HTERT RPE-1 (cell line): ENCODE data around the gene CDC34.

Source experiments
- in situ Hi-C: fragments of 300-500 bp; cut with MboI; formaldehyde crosslinking; loops from 4 replicates; pipeline ENCODE4 v1.14.3; 2020; ENCODE audit warnings: low sequenced_read_pairs

The CDC34 gene

GRCh38 chr19:531753-532560, at the start of gene CDC34:
CDC34 (plus strand) TSS chr19:531760; CDS start chr19:531932, 172 bp downstream.
- in situ Hi-C loops, result no loop called here

GRCh38 chr19:482186-483041, 49.1 kb upstream of the CDC34 start:
- in situ Hi-C loops, result no loop called here

- in situ Hi-C loops, result no loop called here
These were observed 48.1 kb upstream of the CDC34 start for GRCh38 chr19:483332-484072.

- in situ Hi-C loops, result no loop called here
These were observed 47.1 kb upstream of the CDC34 start for GRCh38 chr19:484494-484893.

GRCh38 chr19:485077-485476, 46.5 kb upstream of the CDC34 start:
- in situ Hi-C loops, result no loop called here

- in situ Hi-C loops, result no loop called here
These were observed 45.9 kb upstream of the CDC34 start for GRCh38 chr19:485583-486236.

- in situ Hi-C loops, result no loop called here
These were observed 42.8 kb upstream of the CDC34 start for GRCh38 chr19:488505-489417.

- in situ Hi-C loops, result no loop called here
These were observed 42.0 kb upstream of the CDC34 start for GRCh38 chr19:489418-490196.

GRCh38 chr19:491146-491741, 40.3 kb upstream of the CDC34 start:
- in situ Hi-C loops, result no loop called here

GRCh38 chr19:492091-492531, 39.4 kb upstream of the CDC34 start:
- in situ Hi-C loops, result no loop called here

- in situ Hi-C loops, result no loop called here
These were observed 38.0 kb upstream of the CDC34 start for GRCh38 chr19:493391-494170.

- in situ Hi-C loops, result no loop called here
These were observed 37.1 kb upstream of the CDC34 start for GRCh38 chr19:494171-495080.

GRCh38 chr19:495081-495401, 36.5 kb upstream of the CDC34 start:
- in situ Hi-C loops, result no loop called here

- in situ Hi-C loops, result no loop called here
These were observed 36.0 kb upstream of the CDC34 start for GRCh38 chr19:495402-496111.

- in situ Hi-C loops, result no loop called here
These were observed 35.4 kb upstream of the CDC34 start, which contains the start of gene MADCAM1 for GRCh38 chr19:496112-496665. MADCAM1 (plus strand) TSS chr19:496486; CDS start chr19:496500, 14 bp downstream.

- in situ Hi-C loops, result no loop called here
These were observed 34.6 kb upstream of the CDC34 start for GRCh38 chr19:496986-497385.
